ENCODE measurements around the gene HERPUD1. TPM values are rescaled to one million over a fixed set of nuclear protein-coding genes. Genes with fewer than 3 reads are reported as not detected.

HERPUD1 gene
- total RNA-seq, 1 donor from 2014 or later, result 79.8 TPM

DNA sequence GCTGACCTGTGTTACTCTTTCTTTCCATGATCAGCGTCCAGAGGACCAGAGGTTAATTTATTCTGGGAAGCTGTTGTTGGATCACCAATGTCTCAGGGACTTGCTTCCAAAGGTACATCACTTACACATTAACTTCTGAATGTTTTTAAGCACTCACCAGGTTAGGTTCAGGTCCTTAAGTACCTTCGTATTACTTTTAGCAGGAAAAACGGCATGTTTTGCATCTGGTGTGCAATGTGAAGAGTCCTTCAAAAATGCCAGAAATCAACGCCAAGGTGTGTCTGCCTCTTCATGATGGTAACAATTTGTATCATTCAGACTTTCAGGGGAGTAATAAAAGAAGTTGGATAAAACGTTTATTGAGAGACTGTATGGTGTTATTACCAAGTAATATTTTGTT, 3.3 kb downstream of the HERPUD1 start:
- no peaks in the 10 kb centered on the region for H3K27me3 Mint-ChIP-seq (ENCODE audit: low read depth)
- peak overlapping the region; percentile 39 for H3K4me3 Mint-ChIP-seq
- no peak for DNase-seq (ENCODE audit: low spot score in 2 of 2, unreplicated experiment in 2 of 2)
- H3K9me3 Mint-ChIP-seq, result no peaks in the 10 kb centered on the region
- H3K27ac Mint-ChIP-seq, result no peak overlapping the region
- H3K4me1 Mint-ChIP-seq, result peaks cover 34% of the 10 kb centered on the region
- H3K36me3 Mint-ChIP-seq, result peaks cover 34% of the 10 kb centered on the region
- TF ChIP-seq, protein P1, sequence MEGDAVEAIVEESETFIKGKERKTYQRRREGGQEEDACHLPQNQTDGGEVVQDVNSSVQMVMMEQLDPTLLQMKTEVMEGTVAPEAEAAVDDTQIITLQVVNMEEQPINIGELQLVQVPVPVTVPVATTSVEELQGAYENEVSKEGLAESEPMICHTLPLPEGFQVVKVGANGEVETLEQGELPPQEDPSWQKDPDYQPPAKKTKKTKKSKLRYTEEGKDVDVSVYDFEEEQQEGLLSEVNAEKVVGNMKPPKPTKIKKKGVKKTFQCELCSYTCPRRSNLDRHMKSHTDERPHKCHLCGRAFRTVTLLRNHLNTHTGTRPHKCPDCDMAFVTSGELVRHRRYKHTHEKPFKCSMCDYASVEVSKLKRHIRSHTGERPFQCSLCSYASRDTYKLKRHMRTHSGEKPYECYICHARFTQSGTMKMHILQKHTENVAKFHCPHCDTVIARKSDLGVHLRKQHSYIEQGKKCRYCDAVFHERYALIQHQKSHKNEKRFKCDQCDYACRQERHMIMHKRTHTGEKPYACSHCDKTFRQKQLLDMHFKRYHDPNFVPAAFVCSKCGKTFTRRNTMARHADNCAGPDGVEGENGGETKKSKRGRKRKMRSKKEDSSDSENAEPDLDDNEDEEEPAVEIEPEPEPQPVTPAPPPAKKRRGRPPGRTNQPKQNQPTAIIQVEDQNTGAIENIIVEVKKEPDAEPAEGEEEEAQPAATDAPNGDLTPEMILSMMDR (IDR thresholded peaks at IDR 0.05; ENCODE audit: unreplicated experiment), result no peak

DNA sequence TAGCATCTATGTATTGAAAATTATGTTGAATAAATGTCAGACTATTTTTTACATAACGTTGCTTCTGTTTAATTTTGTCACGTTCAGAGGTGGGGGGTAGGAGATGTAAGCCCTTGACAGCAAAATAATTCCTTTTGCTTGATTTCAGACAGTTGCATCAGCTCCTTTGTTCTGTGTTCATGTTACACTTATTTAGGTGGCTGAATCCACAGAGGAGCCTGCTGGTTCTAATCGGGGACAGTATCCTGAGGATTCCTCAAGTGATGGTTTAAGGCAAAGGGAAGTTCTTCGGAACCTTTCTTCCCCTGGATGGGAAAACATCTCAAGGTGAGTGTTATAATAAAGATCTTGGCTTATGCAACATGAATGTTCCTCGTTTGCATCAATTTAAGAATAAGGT, 4.5 kb downstream of the HERPUD1 start:
- Mint-ChIP-seq H3K27ac (no peak overlapping the region), H3K9me3 (no peaks in the 10 kb centered on the region), H3K36me3 (peaks cover 36% of the 10 kb centered on the region), H3K27me3 (ENCODE audit: low read depth) (no peaks in the 10 kb centered on the region), H3K4me3 (no peak overlapping the region), H3K4me1 (peaks cover 26% of the 10 kb centered on the region)
- DNase-seq (ENCODE audit: low spot score in 2 of 2, unreplicated experiment in 2 of 2), result no peak
- TF ChIP-seq, protein P1 (IDR thresholded peaks at IDR 0.05; ENCODE audit: unreplicated experiment), result no peak

DNA sequence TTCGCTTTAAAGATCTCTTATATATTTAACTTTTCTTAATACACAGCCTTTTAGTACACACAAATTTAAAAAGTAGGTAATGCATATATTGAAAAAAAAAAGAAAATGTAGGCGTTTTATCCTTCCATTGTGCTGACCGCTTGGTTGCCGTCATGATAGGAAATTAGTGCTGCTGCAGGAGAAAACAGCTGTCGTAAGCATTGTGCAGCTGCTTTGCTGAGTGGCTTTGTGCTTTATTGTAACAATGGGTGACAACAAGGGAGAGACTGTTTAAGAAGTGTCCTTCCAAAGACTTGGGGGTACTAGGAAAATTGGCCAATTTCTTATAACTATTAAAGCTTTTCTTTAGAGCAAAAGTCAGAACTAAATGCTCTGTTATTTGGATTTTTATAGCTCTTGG, 5.0 kb downstream of the HERPUD1 start:
- H3K36me3 Mint-ChIP-seq, result peaks cover 40% of the 10 kb centered on the region
- H3K4me1 Mint-ChIP-seq, result peaks cover 26% of the 10 kb centered on the region
- H3K9me3 Mint-ChIP-seq, result no peaks in the 10 kb centered on the region
- no peak for DNase-seq (ENCODE audit: low spot score in 2 of 2, unreplicated experiment in 2 of 2)
- H3K27ac Mint-ChIP-seq, result no peak overlapping the region
- H3K4me3 Mint-ChIP-seq, result no peak overlapping the region
- TF ChIP-seq, protein P1 (IDR thresholded peaks at IDR 0.05; ENCODE audit: unreplicated experiment), result no peak
- H3K27me3 Mint-ChIP-seq (ENCODE audit: low read depth), result no peaks in the 10 kb centered on the region

DNA sequence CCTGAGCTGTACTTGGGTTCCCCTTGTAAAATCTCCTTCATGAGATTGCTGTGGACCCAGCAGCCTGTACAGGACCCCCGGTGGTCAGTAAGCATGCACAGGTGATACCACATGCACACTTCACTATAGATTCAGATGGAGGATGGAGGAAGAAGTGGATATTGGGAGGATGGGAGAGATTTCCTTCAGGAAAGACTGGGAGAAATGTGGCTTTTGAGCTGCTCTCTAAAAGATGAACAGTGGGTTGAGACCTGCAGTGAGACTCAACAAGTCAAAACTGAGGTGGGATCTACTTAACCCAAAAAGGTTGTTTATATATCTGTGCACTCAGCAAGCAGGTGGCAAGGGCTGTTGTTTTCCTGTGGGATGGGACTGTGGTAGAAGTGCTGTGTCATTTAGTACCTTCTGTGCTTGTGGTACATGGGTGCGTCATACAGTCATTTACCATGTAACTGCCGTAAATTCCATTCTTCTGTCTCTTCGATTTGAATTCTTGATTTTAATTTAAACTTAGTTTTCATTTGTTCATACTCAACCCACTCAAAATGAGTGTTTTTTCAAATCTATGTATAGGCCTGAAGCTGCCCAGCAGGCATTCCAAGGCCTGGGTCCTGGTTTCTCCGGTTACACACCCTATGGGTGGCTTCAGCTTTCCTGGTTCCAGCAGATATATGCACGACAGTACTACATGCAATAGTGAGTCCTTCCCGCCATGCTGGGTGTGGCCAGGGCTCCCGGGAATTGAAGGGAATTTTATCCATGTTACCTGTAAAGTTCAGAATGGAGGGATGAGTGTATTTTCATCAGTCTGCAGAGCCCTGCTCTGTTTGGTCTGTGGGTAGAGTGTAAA, 6.9 kb downstream of the HERPUD1 start:
- Mint-ChIP-seq H3K9me3 (no peaks in the 10 kb centered on the region), H3K36me3 (peaks cover 49% of the 10 kb centered on the region), H3K4me3 (no peak overlapping the region), H3K27ac (no peak overlapping the region), H3K4me1 (peaks cover 16% of the 10 kb centered on the region), H3K27me3 (ENCODE audit: low read depth) (no peaks in the 10 kb centered on the region)
- TF ChIP-seq, protein P1 (IDR thresholded peaks at IDR 0.05; ENCODE audit: unreplicated experiment), result no peak
- DNase-seq (ENCODE audit: low spot score in 2 of 2, unreplicated experiment in 2 of 2), result no peak

DNA sequence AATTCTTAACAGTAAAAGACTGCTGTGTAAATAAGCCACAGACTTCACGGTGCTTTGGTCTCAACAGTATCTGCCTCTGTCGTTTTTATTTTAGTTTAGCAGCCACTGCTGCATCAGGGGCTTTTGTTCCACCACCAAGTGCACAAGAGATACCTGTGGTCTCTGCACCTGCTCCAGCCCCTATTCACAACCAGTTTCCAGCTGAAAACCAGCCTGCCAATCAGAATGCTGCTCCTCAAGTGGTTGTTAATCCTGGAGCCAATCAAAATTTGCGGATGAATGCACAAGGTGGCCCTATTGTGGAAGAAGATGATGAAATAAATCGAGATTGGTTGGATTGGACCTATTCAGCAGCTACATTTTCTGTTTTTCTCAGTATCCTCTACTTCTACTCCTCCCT, 7.9 kb downstream of the HERPUD1 start:
- Mint-ChIP-seq H3K9me3 (no peaks in the 10 kb centered on the region), H3K4me3 (no peak overlapping the region), H3K36me3 (peaks cover 49% of the 10 kb centered on the region), H3K27ac (no peak overlapping the region), H3K27me3 (ENCODE audit: low read depth) (no peaks in the 10 kb centered on the region), H3K4me1 (peaks cover 9% of the 10 kb centered on the region)
- TF ChIP-seq, protein P1 (IDR thresholded peaks at IDR 0.05; ENCODE audit: unreplicated experiment), result no peak
- no peak for DNase-seq (ENCODE audit: low spot score in 2 of 2, unreplicated experiment in 2 of 2)

All from mesothelial cell of epicardium (in vitro differentiated cells).